Measurements from ENCODE around the gene NAPSA.
"Not testable (repeated sequence)": the region's sequence is repeated elsewhere in the genome, so short reads cannot be mapped to it uniquely, and the experiment has no call there.

Gene NAPSA

GRCh38 chr19:50344661-50345318 is 20.6 kb downstream of the NAPSA start:
- peak overlapping the region; percentile 78 for H3K4me3 ChIP-seq (ENCODE audit: low read length)
- no peak overlapping the region for H2AFZ ChIP-seq (ENCODE audit: low read depth, low read length)
- H3K27ac ChIP-seq (ENCODE audit: low read length), result peak overlapping the region; percentile 92

GRCh38 chr19:50341091-50341564 is 24.3 kb downstream of the NAPSA start:
- Histone ChIP-seq H3K4me3 (ENCODE audit: low read length) (peak overlapping the region; percentile 78), H3K27ac (ENCODE audit: low read length) (peak overlapping the region; percentile 92), H4K20me1 (ENCODE audit: insufficient read depth, low read length) (peaks cover 56% of the 10 kb centered on the region), H3K4me1 (ENCODE audit: low read length) (peaks cover 82% of the 10 kb centered on the region), H3K27me3 (ENCODE audit: low read depth, low read length) (no peaks in the 10 kb centered on the region), H3K4me2 (ENCODE audit: low read length) (peak overlapping the region; percentile 64), H3K9ac (ENCODE audit: low read length) (peak overlapping the region; percentile 94), H2AFZ (ENCODE audit: low read depth, low read length) (no peak overlapping the region), H3K9me3 (ENCODE audit: insufficient read depth, low read length) (peaks cover 33% of the 10 kb centered on the region), H3K36me3 (replicated peaks; ENCODE audit: low read depth, low read length) (peaks cover 75% of the 10 kb centered on the region), H3K79me2 (ENCODE audit: low read length) (peaks cover 85% of the 10 kb centered on the region)
- TF ChIP-seq CTCF (IDR thresholded peaks at IDR 0.05; ENCODE audit: low read depth, low read length) (no peak), EZH2phosphoT487 (IDR thresholded peaks at IDR 0.05; ENCODE audit: low read depth) (no peak)

More at GRCh38 chr19:50344661-50345318, 20.6 kb downstream of the NAPSA start:
- Histone ChIP-seq H4K20me1 (ENCODE audit: insufficient read depth, low read length) (peaks cover 20% of the 10 kb centered on the region), H3K27me3 (ENCODE audit: low read depth, low read length) (no peaks in the 10 kb centered on the region), H3K9ac (ENCODE audit: low read length) (peak overlapping the region; percentile 94), H3K79me2 (ENCODE audit: low read length) (peaks cover 59% of the 10 kb centered on the region), H3K4me1 (ENCODE audit: low read length) (peaks cover 83% of the 10 kb centered on the region), H3K9me3 (ENCODE audit: insufficient read depth, low read length) (peaks cover 26% of the 10 kb centered on the region), H3K4me2 (ENCODE audit: low read length) (peak overlapping the region; percentile 64), H3K36me3 (replicated peaks; ENCODE audit: low read depth, low read length) (peaks cover 40% of the 10 kb centered on the region)
- 0 out of 2 replicates have a peak, but pooled peaks have one; percentile 49 for TF ChIP-seq EZH2phosphoT487 (IDR thresholded peaks at IDR 0.05; ENCODE audit: low read depth)
- TF ChIP-seq CTCF (IDR thresholded peaks at IDR 0.05; ENCODE audit: low read depth, low read length), result no peak

- H3K9ac ChIP-seq (ENCODE audit: low read length), result peak overlapping the region; percentile 94; the same call in 1 of the 2 replicates
- peaks cover 33% of the 10 kb centered on the region for H3K9me3 ChIP-seq (ENCODE audit: insufficient read depth, low read length)
- peaks cover 62% of the 10 kb centered on the region for H4K20me1 ChIP-seq (ENCODE audit: insufficient read depth, low read length)
- H3K4me3 ChIP-seq (ENCODE audit: low read length), result peak overlapping the region; percentile 78
- peak overlapping the region; percentile 92 for H3K27ac ChIP-seq (ENCODE audit: low read length)
- H3K4me2 ChIP-seq (ENCODE audit: low read length), result peak overlapping the region; percentile 64
- peaks cover 81% of the 10 kb centered on the region for H3K4me1 ChIP-seq (ENCODE audit: low read length)
- peaks cover 89% of the 10 kb centered on the region for H3K79me2 ChIP-seq (ENCODE audit: low read length)
- H2AFZ ChIP-seq (ENCODE audit: low read depth, low read length), result no peak overlapping the region
- H3K27me3 ChIP-seq (ENCODE audit: low read depth, low read length), result no peaks in the 10 kb centered on the region
- H3K36me3 ChIP-seq (replicated peaks; ENCODE audit: low read depth, low read length), result peaks cover 82% of the 10 kb centered on the region
- no peak for TF ChIP-seq EZH2phosphoT487 (IDR thresholded peaks at IDR 0.05; ENCODE audit: low read depth)
- no peak for TF ChIP-seq CTCF (IDR thresholded peaks at IDR 0.05; ENCODE audit: low read depth, low read length)
Measured at GRCh38 chr19:50340331-50340730, 25.1 kb downstream of the NAPSA start.

GRCh38 chr19:50337031-50337430 is 28.4 kb downstream of the NAPSA start:
- not testable (repeated sequence) for H3K4me3 ChIP-seq (ENCODE audit: low read length); H2AFZ ChIP-seq (ENCODE audit: low read depth, low read length); H3K27me3 ChIP-seq (ENCODE audit: low read depth, low read length); H3K9ac ChIP-seq (ENCODE audit: low read length)
- Histone ChIP-seq H3K36me3 (replicated peaks; ENCODE audit: low read depth, low read length) (peaks cover 97% of the 10 kb centered on the region), H3K4me2 (ENCODE audit: low read length) (peak overlapping the region; percentile 12; the same call in 1 of the 2 replicates), H3K9me3 (ENCODE audit: insufficient read depth, low read length) (peaks cover 29% of the 10 kb centered on the region), H4K20me1 (ENCODE audit: insufficient read depth, low read length) (peaks cover 81% of the 10 kb centered on the region), H3K4me1 (ENCODE audit: low read length) (peaks cover 95% of the 10 kb centered on the region), H3K79me2 (ENCODE audit: low read length) (peaks cover 82% of the 10 kb centered on the region), H3K27ac (ENCODE audit: low read length) (peak overlapping the region; percentile 35)
